Testis (tissue), 3 donors: ENCODE results near the gene MAPK1. TPM values are rescaled to one million over a fixed set of nuclear protein-coding genes. Genes with fewer than 3 reads are reported as not detected.

Source experiments
- DNase-seq: peaks from one replicate; pipeline ENCODE4 v3.0.0-alpha.2; 2019
- H3K27ac ChIP-seq, 2 donors: fragments of 200-600 bp; sonication (generic); one replicate each; pipeline ENCODE4 v1.5.1; 2019
- H3K27me3 ChIP-seq: fragments of 200-600 bp; sonication (generic); one replicate; pipeline ENCODE4 v1.5.1; 2019
- H3K36me3 ChIP-seq: fragments of 200-600 bp; sonication (generic); one replicate; pipeline ENCODE4 v1.5.1; 2017; ENCODE audit warnings: low read depth; ENCODE audit errors: missing control alignments
- H3K4me1 ChIP-seq: fragments of 200-600 bp; sonication (generic); one replicate; pipeline ENCODE4 v1.5.1; 2019
- H3K4me3 ChIP-seq, 2 donors: fragments of 200-600 bp; sonication (generic); one replicate each; pipeline ENCODE4 v1.5.1; 2017 to 2019
- H3K9me3 ChIP-seq: fragments of 200-600 bp; sonication (generic); one replicate; pipeline ENCODE4 v1.5.1; 2017
- POLR2A ChIP-seq: fragments of 450-650 bp; IDR thresholded peaks from one replicate; pipeline ENCODE4 v1.6.1; 2017; ENCODE audit warnings: antibody characterized with exemption, mild to moderate bottlenecking, moderate library complexity
- WGBS, 2 donors: methylation state at CpG; one replicate each; pipeline ENCODE4 v1.1.5; 2018; 5-methylcytosine and 5-hydroxymethylcytosine counted together
- intact Hi-C: fragments of 100-400 bp; cut with DNase I; formaldehyde crosslinking; loops from one replicate; pipeline ENCODE4 v1.15.1; 2023; ENCODE audit warnings: low total_unique reads
- polyA plus RNA-seq: library from polyadenylated mRNA; stranded (reverse); fragments of 350-450 nt; fragmentation: Illumina TruSeq; extraction: RNeasy Lipid Tissue Mini Kit (QIAGEN cat#74804); gene quantifications from one replicate; pipeline ENCODE4 v1.2.3, GENCODE V29; 2014; ENCODE audit warnings: low read depth, low replicate concordance; ENCODE audit not compliant: insufficient read depth
- total RNA-seq, 2 donors: library from RNA; depleted of rRNA; stranded (reverse); fragments of >200 nt; gene quantifications; one replicate each; pipeline ENCODE4 v1.2.3, GENCODE V29; 2016
- TF ChIP-seq, protein P1 (sequence below), 3 experiments: fragments of 450-650 bp in 2 of 3; fragments of 200-600 bp in 1 of 3; sonication (generic) in 1 of 3; IDR thresholded peaks; one replicate each; pipeline ENCODE4 v1.5.1; 2016 to 2019; ENCODE audit warnings: antibody characterized with exemption in 3 of 3, mild to moderate bottlenecking in 2 of 3, moderate library complexity in 1 of 3

MAPK1 gene
- total and polyA plus RNA-seq, 3 donors from 2014 or later: 90.2 to 143 (median 121) TPM

DNA sequence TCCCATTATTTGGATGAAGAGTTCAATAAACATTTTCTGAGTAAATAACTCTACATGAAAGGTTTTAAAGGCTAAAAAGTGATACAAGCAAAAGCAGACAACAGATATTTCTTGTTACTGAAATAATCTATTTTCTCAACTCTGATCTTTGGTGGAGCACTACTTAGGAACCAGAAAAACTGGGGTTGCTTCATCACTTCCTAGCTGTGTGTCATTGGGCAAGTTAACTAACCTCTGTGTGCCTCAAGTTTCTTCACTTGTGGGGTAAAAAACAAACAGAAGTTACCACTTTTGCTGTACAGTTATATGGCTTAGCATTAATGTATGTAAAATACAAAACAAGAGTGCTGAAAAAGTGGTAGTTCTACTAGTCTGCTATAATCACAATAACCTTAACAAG, 5.6 kb downstream of the MAPK1 start:
- no peak for DNase-seq
- Histone ChIP-seq H3K4me3 (no peak overlapping the region), H3K4me1 (peaks cover 59% of the 10 kb centered on the region), H3K36me3 (no peaks in the 10 kb centered on the region), H3K27ac (no peak overlapping the region), H3K27me3 (no peaks in the 10 kb centered on the region), H3K9me3 (no peaks in the 10 kb centered on the region)
- no peak for TF ChIP-seq POLR2A
- TF ChIP-seq, protein P1, sequence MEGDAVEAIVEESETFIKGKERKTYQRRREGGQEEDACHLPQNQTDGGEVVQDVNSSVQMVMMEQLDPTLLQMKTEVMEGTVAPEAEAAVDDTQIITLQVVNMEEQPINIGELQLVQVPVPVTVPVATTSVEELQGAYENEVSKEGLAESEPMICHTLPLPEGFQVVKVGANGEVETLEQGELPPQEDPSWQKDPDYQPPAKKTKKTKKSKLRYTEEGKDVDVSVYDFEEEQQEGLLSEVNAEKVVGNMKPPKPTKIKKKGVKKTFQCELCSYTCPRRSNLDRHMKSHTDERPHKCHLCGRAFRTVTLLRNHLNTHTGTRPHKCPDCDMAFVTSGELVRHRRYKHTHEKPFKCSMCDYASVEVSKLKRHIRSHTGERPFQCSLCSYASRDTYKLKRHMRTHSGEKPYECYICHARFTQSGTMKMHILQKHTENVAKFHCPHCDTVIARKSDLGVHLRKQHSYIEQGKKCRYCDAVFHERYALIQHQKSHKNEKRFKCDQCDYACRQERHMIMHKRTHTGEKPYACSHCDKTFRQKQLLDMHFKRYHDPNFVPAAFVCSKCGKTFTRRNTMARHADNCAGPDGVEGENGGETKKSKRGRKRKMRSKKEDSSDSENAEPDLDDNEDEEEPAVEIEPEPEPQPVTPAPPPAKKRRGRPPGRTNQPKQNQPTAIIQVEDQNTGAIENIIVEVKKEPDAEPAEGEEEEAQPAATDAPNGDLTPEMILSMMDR (IDR thresholded peaks at IDR 0.05): no peak
- intact Hi-C loops: no loop called here

DNA sequence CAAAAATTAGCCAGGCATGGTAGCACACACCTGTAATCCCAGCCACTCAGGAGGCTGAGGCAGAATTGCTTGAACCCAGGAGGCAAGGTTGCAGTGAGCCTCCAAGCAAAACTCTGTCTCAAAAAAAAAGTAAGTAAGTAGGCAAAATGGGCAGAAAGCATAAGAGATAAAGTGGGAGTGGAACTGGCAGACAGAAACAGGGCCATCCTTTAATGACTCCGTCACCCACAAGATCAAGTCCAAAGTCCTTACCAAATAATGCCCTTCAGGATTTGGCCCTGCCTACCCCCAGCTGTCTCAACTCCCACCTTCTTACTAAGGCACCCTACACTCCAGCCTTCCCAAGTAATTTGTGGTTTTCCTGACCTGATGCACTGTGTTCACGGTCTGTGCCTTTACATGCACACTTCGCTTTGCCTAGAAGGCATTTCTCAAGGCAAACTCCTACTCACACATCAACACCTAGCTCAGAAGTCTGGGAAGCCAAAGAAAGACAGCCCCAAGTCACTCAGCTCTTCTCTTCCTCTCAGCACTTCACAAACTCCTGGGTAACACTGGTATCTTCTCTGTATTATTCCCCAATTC, 6.1 kb downstream of the MAPK1 start:
- DNase-seq: no peak
- no peaks in the 10 kb centered on the region for H3K36me3 ChIP-seq
- no peak overlapping the region for H3K27ac ChIP-seq
- no peak overlapping the region for H3K4me3 ChIP-seq
- intact Hi-C loops: no loop called here
- no peaks in the 10 kb centered on the region for H3K9me3 ChIP-seq
- H3K4me1 ChIP-seq: peaks cover 59% of the 10 kb centered on the region
- 73 to 77% methylated on average over 3 of the region's 3 CpGs for WGBS, 2 donors
- no peak for TF ChIP-seq POLR2A
- TF ChIP-seq, protein P1 (IDR thresholded peaks at IDR 0.05): no peak
- no peaks in the 10 kb centered on the region for H3K27me3 ChIP-seq

DNA sequence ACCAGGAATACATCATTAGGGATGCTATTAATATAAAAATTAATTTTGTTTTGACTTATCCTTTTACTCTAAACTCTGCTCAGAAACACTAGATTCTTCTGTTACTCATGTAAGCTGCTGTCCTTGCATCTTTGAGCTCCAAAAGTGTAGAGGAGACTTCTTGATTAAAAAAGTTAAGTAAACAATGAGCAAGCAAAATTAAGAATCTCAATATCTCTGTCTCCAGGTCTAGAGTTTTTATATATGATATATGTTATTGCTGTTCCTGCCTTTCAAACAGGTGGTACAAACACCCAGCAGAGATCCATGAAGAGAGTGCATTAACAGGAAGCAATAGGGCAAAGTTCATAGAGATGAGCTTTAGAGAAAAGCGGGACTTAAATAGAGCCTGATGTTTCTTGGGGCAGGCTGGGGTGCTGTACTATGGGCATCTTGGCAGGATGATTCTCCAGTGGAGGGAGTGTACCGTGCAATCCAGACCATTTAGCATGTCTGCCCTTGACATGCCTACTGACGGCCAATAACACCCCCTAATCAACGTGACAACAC, 6.9 kb downstream of the MAPK1 start:
- 53 to 64% methylated on average over 4 of the region's 4 CpGs for WGBS, 2 donors
- intact Hi-C loops: no loop called here
- TF ChIP-seq POLR2A: no peak
- TF ChIP-seq, protein P1 (IDR thresholded peaks at IDR 0.05): no peak
- Histone ChIP-seq H3K4me1 (peaks cover 61% of the 10 kb centered on the region), H3K36me3 (no peaks in the 10 kb centered on the region), H3K27ac (peak overlapping the region in 1 of 2 donors; percentile 21), H3K27me3 (no peaks in the 10 kb centered on the region), H3K4me3 (no peak overlapping the region), H3K9me3 (no peaks in the 10 kb centered on the region)
- DNase-seq: no peak

DNA sequence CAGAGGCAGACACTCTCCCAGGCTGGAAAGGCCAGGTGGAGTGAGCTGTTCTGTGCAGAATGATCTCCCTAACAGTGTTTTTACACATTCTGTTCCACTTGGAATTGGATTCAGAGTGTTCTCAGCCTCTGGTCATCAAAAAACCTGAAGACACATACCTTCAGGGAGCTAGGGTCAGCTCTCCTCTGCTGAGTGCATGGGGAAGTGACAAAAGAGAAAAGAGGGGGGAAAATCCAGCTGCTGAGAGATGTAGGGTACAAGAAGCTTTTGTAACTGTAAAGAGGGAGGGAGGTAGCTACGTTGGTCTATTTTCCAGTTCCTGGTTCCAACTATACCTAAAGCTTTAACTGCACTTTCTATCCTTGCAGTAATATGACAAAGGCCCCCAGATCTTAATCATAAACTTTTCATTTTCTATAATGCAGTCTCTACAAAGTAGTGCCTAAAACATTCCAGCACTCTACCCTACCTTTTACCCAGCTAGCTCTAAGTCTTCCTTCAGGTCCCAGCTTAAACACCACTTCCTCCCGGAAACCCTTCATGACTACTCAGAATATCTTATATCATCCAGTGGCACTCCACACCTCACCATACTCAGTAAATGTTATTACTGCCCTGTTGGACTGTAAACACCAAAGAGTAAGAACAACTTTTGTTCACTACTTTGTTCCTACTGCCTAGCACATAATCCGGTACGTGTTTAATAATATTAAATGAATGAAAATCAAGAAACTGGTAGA, 9.2 kb downstream of the MAPK1 start:
- no peak overlapping the region for H3K4me3 ChIP-seq
- no peaks in the 10 kb centered on the region for H3K27me3 ChIP-seq
- no peak overlapping the region for H3K27ac ChIP-seq
- TF ChIP-seq, protein P1 (IDR thresholded peaks at IDR 0.05): no peak
- TF ChIP-seq POLR2A: no peak
- H3K36me3 ChIP-seq: no peaks in the 10 kb centered on the region
- 77 to 79% methylated on average over 4 of the region's 4 CpGs for WGBS, 2 donors
- no peaks in the 10 kb centered on the region for H3K9me3 ChIP-seq
- no peak for DNase-seq
- H3K4me1 ChIP-seq: peaks cover 58% of the 10 kb centered on the region
- intact Hi-C loops: no loop called here
